RPMI7951 (cell line): Measurements from ENCODE around the gene MYL7. TPM values are rescaled to one million over a fixed set of nuclear protein-coding genes. Genes with fewer than 3 reads are reported as not detected.
A peak's percentile ranks its signal among the peaks of the same experiment; 100 is the strongest.
"Not testable (repeated sequence)": the region's sequence is repeated elsewhere in the genome, so short reads cannot be mapped to it uniquely, and the experiment has no call there.

Experiments
- DNase-seq: peaks from one replicate; pipeline ENCODE4 v3.0.0-alpha.2; 2012; ENCODE audit warnings: low read depth
- total RNA-seq: library from RNA; depleted of rRNA; stranded (reverse); fragments of >200 nt; shearing (Covaris generic); gene quantifications from 2 replicates; pipeline ENCODE4 v1.2.3, GENCODE V29; 2014

MYL7 gene
- total RNA-seq, 1 experiment from 2014 or later = not detected

GRCh38 chr7:44172352-44172751, 31.2 kb upstream of the MYL7 start:
- no peak for DNase-seq

GRCh38 chr7:44171901-44172300, 30.8 kb upstream of the MYL7 start:
- not testable (repeated sequence) for DNase-seq

GRCh38 chr7:44167920-44168319, 26.8 kb upstream of the MYL7 start:
- no peak for DNase-seq

- peak; percentile 99 for DNase-seq
Observed at GRCh38 chr7:44163591-44163990, 22.5 kb upstream of the MYL7 start.

GRCh38 chr7:44162785-44163395, 21.8 kb upstream of the MYL7 start:
- peak; percentile 76 for DNase-seq

- peak; percentile 69 for DNase-seq
Observed at GRCh38 chr7:44162179-44162578, 21.0 kb upstream of the MYL7 start.

GRCh38 chr7:44161371-44161770, 20.2 kb upstream of the MYL7 start:
- no peak for DNase-seq

GRCh38 chr7:44159824-44160630, 18.9 kb upstream of the MYL7 start:
- no peak for DNase-seq

- DNase-seq = no peak
Observed at GRCh38 chr7:44158873-44159631, 17.9 kb upstream of the MYL7 start.

- DNase-seq = peak; percentile 35
Observed at GRCh38 chr7:44158096-44158872, 17.2 kb upstream of the MYL7 start.

GRCh38 chr7:44157116-44158080, 16.3 kb upstream of the MYL7 start:
- no peak for DNase-seq

GRCh38 chr7:44156453-44157010, 15.4 kb upstream of the MYL7 start:
- no peak for DNase-seq

- DNase-seq = no peak
Observed at GRCh38 chr7:44155191-44156185, 14.4 kb upstream of the MYL7 start.

- DNase-seq = peak; percentile 52
Observed at GRCh38 chr7:44154703-44155102, 13.6 kb upstream of the MYL7 start.

- DNase-seq = no peak
Observed at GRCh38 chr7:44153948-44154335, 12.8 kb upstream of the MYL7 start.

- DNase-seq = no peak
Observed at GRCh38 chr7:44152971-44153947, 12.1 kb upstream of the MYL7 start.

- DNase-seq = no peak
Observed at GRCh38 chr7:44151956-44152355, 10.8 kb upstream of the MYL7 start.
